22Rv1 (cell line): ENCODE results near the gene GALNT18.

Experiments
- ZFX ChIP-seq: fragments of 450-650 bp; IDR thresholded peaks from 2 replicates; pipeline ENCODE4 v1.6.1; 2017; ENCODE audit warnings: antibody characterized with exemption, borderline replicate concordance
- TF ChIP-seq, protein P1 (sequence below): fragments of 450-650 bp; IDR thresholded peaks from 2 replicates; pipeline ENCODE4 v1.5.1; 2017; ENCODE audit warnings: mild to moderate bottlenecking

DNA sequence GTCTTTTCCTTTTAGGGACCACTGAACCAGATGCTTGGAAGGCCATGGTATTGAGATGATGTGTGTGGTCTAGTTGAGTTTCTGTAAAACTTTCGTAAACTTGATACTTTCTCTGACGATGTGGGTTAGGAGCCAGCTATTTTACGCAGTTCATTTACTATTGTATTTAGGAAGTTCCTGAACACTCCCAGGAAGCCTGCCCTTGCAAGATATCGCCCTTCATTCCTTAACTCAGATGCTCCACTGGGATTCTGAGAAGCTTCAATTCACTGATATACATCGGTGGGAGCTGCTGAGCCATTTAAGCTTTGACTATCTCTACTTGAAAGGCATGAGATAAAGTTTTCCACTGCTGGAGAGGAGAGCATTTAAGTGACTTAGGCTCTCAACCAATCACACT is 390.0 kb downstream of the GALNT18 start:
- TF ChIP-seq, protein P1, sequence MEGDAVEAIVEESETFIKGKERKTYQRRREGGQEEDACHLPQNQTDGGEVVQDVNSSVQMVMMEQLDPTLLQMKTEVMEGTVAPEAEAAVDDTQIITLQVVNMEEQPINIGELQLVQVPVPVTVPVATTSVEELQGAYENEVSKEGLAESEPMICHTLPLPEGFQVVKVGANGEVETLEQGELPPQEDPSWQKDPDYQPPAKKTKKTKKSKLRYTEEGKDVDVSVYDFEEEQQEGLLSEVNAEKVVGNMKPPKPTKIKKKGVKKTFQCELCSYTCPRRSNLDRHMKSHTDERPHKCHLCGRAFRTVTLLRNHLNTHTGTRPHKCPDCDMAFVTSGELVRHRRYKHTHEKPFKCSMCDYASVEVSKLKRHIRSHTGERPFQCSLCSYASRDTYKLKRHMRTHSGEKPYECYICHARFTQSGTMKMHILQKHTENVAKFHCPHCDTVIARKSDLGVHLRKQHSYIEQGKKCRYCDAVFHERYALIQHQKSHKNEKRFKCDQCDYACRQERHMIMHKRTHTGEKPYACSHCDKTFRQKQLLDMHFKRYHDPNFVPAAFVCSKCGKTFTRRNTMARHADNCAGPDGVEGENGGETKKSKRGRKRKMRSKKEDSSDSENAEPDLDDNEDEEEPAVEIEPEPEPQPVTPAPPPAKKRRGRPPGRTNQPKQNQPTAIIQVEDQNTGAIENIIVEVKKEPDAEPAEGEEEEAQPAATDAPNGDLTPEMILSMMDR = no peak
- no peak for TF ChIP-seq ZFX
